GM19438 (cell line): ENCODE data around the gene C20orf202.
"Not testable (repeated sequence)": the region's sequence is repeated elsewhere in the genome, so short reads cannot be mapped to it uniquely, and the experiment has no call there.

Experiments used
- ATAC-seq: cut with Tn5 transposase; IDR thresholded peaks from one replicate; pipeline ENCODE4 v1.9.1; 2021; ENCODE audit warnings: low read depth; ENCODE audit not compliant: unreplicated experiment

C20orf202 gene

DNA sequence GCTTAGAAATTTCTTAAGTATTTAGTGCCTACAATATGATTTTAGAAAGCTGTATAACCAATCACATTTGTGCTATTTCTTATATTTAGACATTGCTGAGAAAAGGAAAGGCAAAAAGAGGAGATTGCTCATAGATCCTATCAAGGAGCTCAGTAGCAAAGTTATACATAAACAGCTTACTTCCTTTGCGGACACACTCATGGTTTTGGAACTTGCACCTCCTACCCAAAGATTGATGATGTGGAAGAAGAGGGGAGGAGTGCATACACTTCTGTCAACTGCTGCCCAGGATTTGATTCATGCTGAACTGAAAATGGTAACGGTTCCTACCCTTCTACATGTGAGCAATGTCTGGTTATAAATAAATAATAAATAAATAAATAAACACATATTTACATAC is 39.3 kb downstream of the C20orf202 start:
- no peak for ATAC-seq

DNA sequence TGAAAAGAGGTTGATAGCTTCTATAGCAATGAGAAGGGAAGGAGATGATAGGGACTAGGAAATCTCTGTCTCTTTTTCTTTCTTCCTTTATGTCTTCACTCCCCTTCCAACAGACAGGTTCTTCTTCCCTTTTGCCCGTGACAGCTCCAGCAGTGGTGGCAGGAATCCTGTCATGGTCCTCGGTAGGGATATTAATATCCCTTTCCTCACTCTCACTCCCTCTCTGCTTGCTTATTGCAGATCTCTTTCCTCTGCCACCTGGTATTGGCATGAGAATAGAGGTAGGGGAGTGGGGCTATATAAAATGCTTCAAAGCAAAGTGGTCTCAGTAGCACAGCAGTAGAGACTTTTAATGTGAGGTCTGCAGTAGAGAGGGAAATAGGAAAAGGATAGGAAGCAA is 42.3 kb downstream of the C20orf202 start:
- ATAC-seq: no peak

DNA sequence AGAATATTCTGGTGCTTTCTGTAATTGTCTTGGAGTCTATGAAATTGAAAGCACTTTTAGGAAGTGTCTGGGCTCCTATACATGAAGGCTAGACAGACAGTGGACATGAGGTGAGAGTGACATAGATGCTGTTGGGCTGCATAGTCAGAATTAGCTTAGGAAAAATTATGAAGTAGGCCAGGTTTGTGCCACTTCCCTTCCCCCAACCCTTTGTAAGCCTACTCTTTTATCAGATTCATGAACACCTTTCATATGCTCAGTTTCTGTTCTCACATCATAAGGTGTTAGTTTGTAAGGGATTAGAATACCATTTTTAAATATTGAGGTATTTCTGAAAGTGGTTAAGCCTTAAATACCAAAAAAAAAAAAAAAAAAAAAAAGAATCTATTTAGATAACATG is 44.4 kb downstream of the C20orf202 start:
- ATAC-seq: no peak

DNA sequence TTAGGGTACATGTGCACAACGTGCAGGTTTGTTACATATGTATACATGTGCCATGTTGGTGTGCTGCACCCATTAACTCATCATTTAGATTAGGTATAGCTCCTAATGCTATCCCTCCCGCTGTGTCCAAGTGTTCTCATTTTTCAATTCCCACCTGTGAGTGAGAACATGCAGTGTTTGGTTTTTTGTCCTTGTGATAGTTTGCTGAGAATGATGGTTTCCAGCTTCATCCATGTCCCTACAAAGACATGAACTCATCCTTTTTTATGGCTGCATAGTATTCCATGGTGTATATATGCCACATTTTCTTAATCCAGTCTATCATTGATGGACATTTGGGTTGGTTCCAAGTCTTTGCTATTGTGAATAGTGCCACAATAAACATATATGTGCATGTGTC is 47.0 kb downstream of the C20orf202 start:
- ATAC-seq: not testable (repeated sequence)

DNA sequence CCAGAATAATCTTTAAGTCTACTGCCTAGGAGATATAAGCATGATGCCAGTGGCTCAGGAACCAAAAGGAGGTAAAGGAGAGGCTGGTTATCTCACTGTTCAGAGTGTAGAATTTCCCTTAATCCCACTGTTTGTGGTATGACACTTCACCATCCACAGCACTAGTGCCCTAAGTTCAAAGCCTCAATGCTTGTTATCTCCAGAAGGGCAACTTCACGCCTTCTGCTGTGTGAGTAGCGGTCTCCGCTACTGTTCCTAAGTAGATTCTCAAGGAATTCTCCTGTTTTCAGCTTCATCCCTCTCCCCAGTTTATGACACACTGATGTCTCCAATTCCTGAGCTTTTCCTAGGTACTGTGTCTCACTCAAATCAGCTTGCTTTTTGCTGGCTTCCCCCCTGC is 49.2 kb downstream of the C20orf202 start:
- ATAC-seq: no peak

DNA sequence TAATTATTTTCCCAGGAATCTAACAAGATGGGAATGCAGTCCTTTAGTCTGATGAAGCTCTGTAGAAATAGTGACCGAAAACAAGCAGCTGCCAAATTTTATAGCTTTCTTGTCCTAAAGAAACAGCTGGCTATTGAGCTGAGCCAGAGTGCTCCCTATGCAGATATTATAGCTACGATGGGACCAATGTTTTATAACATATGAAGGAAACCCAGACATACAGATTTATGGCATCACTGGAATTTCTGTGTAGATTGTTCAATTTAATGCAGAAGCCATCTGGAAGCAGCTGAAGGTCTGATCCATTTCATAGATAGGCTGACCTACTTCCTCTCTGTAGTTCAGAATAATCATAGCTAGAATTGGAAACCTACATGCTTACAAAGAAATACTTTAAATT is 51.0 kb downstream of the C20orf202 start:
- no peak for ATAC-seq

DNA sequence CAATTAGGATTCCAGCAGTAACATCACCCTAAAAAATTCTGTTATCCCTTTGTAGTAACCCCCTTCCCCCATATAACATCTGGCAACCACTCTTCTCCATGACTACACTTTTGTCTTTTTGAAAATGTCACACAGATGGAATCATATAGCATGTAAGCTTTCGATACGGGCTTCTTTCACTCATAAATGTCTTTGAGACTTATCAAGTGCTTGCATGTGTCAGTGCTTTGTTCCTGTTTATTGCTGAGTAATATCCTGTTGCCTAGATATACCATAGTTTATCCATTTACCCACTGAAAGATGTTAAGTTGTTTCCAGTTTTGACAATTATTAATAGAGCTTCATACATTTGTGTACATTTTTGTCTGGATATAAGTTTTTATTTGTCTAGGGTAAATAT is 52.4 kb downstream of the C20orf202 start:
- ATAC-seq: no peak
